Measurements from ENCODE around the gene PI4KA.
"Not testable (repeated sequence)": the region's sequence is repeated elsewhere in the genome, so short reads cannot be mapped to it uniquely, and the experiment has no call there.

The PI4KA gene

GRCh38 chr22:20858615-20859416 is at the start of gene PI4KA, which contains the start of gene SNAP29:
PI4KA (minus strand) TSS chr22:20858811; CDS start chr22:20858725, 86 bp downstream.
SNAP29 (plus strand) TSS chr22:20859007; CDS start chr22:20859111, 104 bp downstream.
- peak; percentile 98 for DNase-seq

GRCh38 chr22:20906387-20906767 is 47.8 kb upstream of the PI4KA start:
- no peak for DNase-seq

- DNase-seq = no peak
These were observed 47.1 kb upstream of the PI4KA start for GRCh38 chr22:20905415-20906386.

- no peak for DNase-seq
These were observed 46.4 kb upstream of the PI4KA start for GRCh38 chr22:20904980-20905355.

- no peak for DNase-seq
These were observed 45.7 kb upstream of the PI4KA start for GRCh38 chr22:20904008-20904979.

GRCh38 chr22:20903093-20903492 is 44.5 kb upstream of the PI4KA start:
- no peak for DNase-seq

- not testable (repeated sequence) for DNase-seq
These were observed 42.8 kb upstream of the PI4KA start for GRCh38 chr22:20901093-20902033.

- DNase-seq = no peak
These were observed 41.3 kb upstream of the PI4KA start for GRCh38 chr22:20899827-20900423.

GRCh38 chr22:20897737-20898136 is 39.1 kb upstream of the PI4KA start:
- DNase-seq = not testable (repeated sequence)

GRCh38 chr22:20890975-20891374 is 32.4 kb upstream of the PI4KA start:
- DNase-seq = no peak

- DNase-seq = no peak
These were observed 31.4 kb upstream of the PI4KA start for GRCh38 chr22:20889904-20890540.

- DNase-seq = no peak
These were observed 30.6 kb upstream of the PI4KA start for GRCh38 chr22:20889025-20889704.

- DNase-seq = no peak
These were observed 28.8 kb upstream of the PI4KA start for GRCh38 chr22:20887375-20887774.

GRCh38 chr22:20885557-20886323 is 27.1 kb upstream of the PI4KA start:
- DNase-seq = peak; percentile 66

- no peak for DNase-seq
These were observed 26.5 kb upstream of the PI4KA start for GRCh38 chr22:20885017-20885556.

- DNase-seq = no peak
These were observed 25.8 kb upstream of the PI4KA start for GRCh38 chr22:20884454-20884853.

- DNase-seq = no peak
These were observed 24.2 kb upstream of the PI4KA start for GRCh38 chr22:20882855-20883254.

Data from activated CD8-positive, alpha-beta memory T cell treated with anti-CD3 and anti-CD28 coated beads for 24 hours (primary cell).